WTC11 (cell line): ENCODE measurements around the gene HCN1. TPM values are rescaled to one million over a fixed set of nuclear protein-coding genes. Genes with fewer than 3 reads are reported as not detected.
A peak's percentile ranks its signal among the peaks of the same experiment; 100 is the strongest.

ENCODE experiments used
- ATAC-seq: fragments of 200-7000 bp; cut with Tn5 transposase; 2 replicates; pipeline ENCODE4 v1.10.0; 2021; ENCODE audit warnings: mild to moderate bottlenecking, moderate library complexity
- CTCF ChIA-PET: fragments of 300-600 bp; sonication (Branson Sonifier 250); formaldehyde crosslinking; loops from one replicate; lab custom pipeline; 2021; ENCODE audit warnings: antibody characterized with exemption; lab: Charles Lee
- POLR2A ChIA-PET: fragments of 350-600 bp; sonication (Branson Sonifier 250); formaldehyde crosslinking; loops from one replicate; lab custom pipeline; 2021; ENCODE audit warnings: antibody characterized with exemption; lab: Charles Lee
- DNase-seq: peaks from one replicate; pipeline ENCODE4 v3.0.0; 2021; ENCODE audit warnings: low spot score
- H3K27ac Mint-ChIP-seq: 2 replicates; pipeline ENCODE4 v1.8.0; 2021; ENCODE audit warnings: mixed read lengths
- H3K27me3 Mint-ChIP-seq: 2 replicates; pipeline ENCODE4 v1.8.0; 2021; ENCODE audit warnings: low read depth, mild to moderate bottlenecking, moderate library complexity, mixed read lengths
- H3K36me3 Mint-ChIP-seq: 2 replicates; pipeline ENCODE4 v1.8.0; 2021; ENCODE audit warnings: mixed read lengths
- H3K4me1 Mint-ChIP-seq: 2 replicates; pipeline ENCODE4 v1.8.0; 2022; ENCODE audit warnings: mixed read lengths
- H3K4me3 Mint-ChIP-seq: 2 replicates; pipeline ENCODE4 v1.8.0; 2021; ENCODE audit warnings: mild to moderate bottlenecking, moderate library complexity, mixed read lengths
- H3K9me3 Mint-ChIP-seq: 2 replicates; pipeline ENCODE4 v1.8.0; 2021; ENCODE audit warnings: mixed read lengths
- ELF4 ChIP-seq: sonication (generic); formaldehyde crosslinking; IDR thresholded peaks from 2 replicates; pipeline ENCODE4 v1.8.1; 2022; ENCODE audit warnings: low read depth, mild to moderate bottlenecking, moderate library complexity, missing genetic modification reagents
- EMX1 ChIP-seq: fragments of 250-450 bp; sonication (Bioruptor Pico); IDR thresholded peaks from 2 replicates; pipeline ENCODE4 v1.8.0; 2021; ENCODE audit warnings: mild to moderate bottlenecking
- MXD4 ChIP-seq: fragments of 250-450 bp; sonication (Bioruptor Pico); IDR thresholded peaks from 2 replicates; pipeline ENCODE4 v1.8.0; 2021; ENCODE audit warnings: mild to moderate bottlenecking, moderate library complexity, borderline replicate concordance
- NFATC4 ChIP-seq: fragments of 250-450 bp; sonication (Bioruptor Pico); IDR thresholded peaks from 2 replicates; pipeline ENCODE4 v1.9.0; 2021; ENCODE audit warnings: mild to moderate bottlenecking
- SMAD3 ChIP-seq: sonication (generic); formaldehyde crosslinking; IDR thresholded peaks from 2 replicates; pipeline ENCODE4 v1.8.0; 2022; ENCODE audit warnings: missing genetic modification reagents, mild to moderate bottlenecking, borderline replicate concordance
- TEAD4 ChIP-seq: sonication (generic); formaldehyde crosslinking; IDR thresholded peaks from 2 replicates; pipeline ENCODE4 v1.8.0; 2022; ENCODE audit warnings: mild to moderate bottlenecking, missing genetic modification reagents
- ZNF121 ChIP-seq: sonication (generic); formaldehyde crosslinking; IDR thresholded peaks from 2 replicates; pipeline ENCODE4 v1.8.0; 2023; ENCODE audit warnings: missing genetic modification reagents
- ZNF219 ChIP-seq: sonication (generic); formaldehyde crosslinking; IDR thresholded peaks from 2 replicates; pipeline ENCODE4 v1.8.0; 2023; ENCODE audit warnings: missing genetic modification reagents, mild to moderate bottlenecking, borderline replicate concordance
- ZNF423 ChIP-seq: fragments of 250-450 bp; sonication (Bioruptor Pico); IDR thresholded peaks from 2 replicates; pipeline ENCODE4 v2.1.2; 2022; ENCODE audit warnings: mild to moderate bottlenecking, moderate library complexity
- ZNF671 ChIP-seq: fragments of 250-450 bp; sonication (Bioruptor Pico); IDR thresholded peaks from 2 replicates; pipeline ENCODE4 v1.8.0; 2021; ENCODE audit warnings: mild to moderate bottlenecking
- total RNA-seq: library from RNA; stranded (reverse); gene quantifications from 3 replicates; pipeline ENCODE4 v1.2.3, GENCODE V29; 2021
- TF ChIP-seq, protein P1 (sequence below): sonication (generic); formaldehyde crosslinking; IDR thresholded peaks from 2 replicates; pipeline ENCODE4 v1.8.0; 2022; ENCODE audit warnings: mild to moderate bottlenecking, missing genetic modification reagents
- TF ChIP-seq, protein P2 (sequence below): sonication (generic); formaldehyde crosslinking; IDR thresholded peaks from 2 replicates; pipeline ENCODE4 v1.8.0; 2022; ENCODE audit warnings: missing genetic modification reagents
- TF ChIP-seq, protein P3 (sequence below): sonication (generic); formaldehyde crosslinking; IDR thresholded peaks from 2 replicates; pipeline ENCODE4 v1.8.1; 2022; ENCODE audit warnings: missing genetic modification reagents, borderline replicate concordance
- TF ChIP-seq, protein P4 (sequence below): sonication (generic); formaldehyde crosslinking; IDR thresholded peaks from 2 replicates; pipeline ENCODE4 v1.8.0; 2022; ENCODE audit warnings: mild to moderate bottlenecking, missing genetic modification reagents
- TF ChIP-seq, protein P5 (sequence below): fragments of 250-450 bp; sonication (Bioruptor Pico); conservative IDR thresholded peaks from 2 replicates; pipeline ENCODE4 v1.9.0; 2021; ENCODE audit warnings: mild to moderate bottlenecking
- TF ChIP-seq, protein P6 (sequence below): sonication (generic); formaldehyde crosslinking; conservative IDR thresholded peaks from 2 replicates; pipeline ENCODE4 v1.8.1; 2022; ENCODE audit warnings: mild to moderate bottlenecking, missing genetic modification reagents

Gene HCN1
- total RNA-seq, 1 experiment from 2014 or later = 2.2 TPM

DNA sequence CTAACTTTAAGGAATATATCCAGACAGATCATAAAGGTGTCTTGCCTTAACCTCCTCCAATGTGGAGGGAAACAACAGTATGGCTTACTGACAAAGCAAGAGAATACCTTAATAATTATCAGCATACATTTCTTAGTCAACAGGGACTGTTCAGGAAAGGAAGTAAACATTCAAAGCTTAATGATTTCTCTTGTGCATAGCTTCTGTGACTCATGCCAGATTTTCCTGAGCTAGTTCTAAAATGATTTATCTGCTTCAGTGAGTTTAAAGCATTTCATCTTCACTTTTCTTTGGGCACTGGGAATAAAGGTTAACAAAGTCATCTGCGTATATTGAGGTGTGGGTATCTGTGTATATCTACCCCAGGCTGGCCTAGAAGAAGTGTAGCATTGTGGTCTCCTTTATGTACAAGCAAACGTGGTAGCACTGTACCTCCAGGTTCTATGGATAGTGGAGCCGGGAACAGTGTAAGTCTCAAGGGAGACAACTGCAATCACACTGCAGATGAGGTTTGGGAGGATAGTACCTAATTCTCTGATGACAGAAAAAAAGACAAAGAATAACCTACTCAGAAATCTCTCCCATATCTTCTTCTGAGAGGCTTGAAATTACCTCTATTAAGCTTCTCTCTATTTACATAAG lies 284.1 kb downstream of the HCN1 start:
- H3K36me3 Mint-ChIP-seq = no peaks in the 10 kb centered on the region
- ATAC-seq (peak; percentile 57), DNase-seq (no peak)
- no peak overlapping the region for H3K4me3 Mint-ChIP-seq
- TF ChIP-seq, protein P1, sequence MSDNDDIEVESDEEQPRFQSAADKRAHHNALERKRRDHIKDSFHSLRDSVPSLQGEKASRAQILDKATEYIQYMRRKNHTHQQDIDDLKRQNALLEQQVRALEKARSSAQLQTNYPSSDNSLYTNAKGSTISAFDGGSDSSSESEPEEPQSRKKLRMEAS = no peak
- no peak for TF ChIP-seq ZNF423
- TF ChIP-seq, protein P2, sequence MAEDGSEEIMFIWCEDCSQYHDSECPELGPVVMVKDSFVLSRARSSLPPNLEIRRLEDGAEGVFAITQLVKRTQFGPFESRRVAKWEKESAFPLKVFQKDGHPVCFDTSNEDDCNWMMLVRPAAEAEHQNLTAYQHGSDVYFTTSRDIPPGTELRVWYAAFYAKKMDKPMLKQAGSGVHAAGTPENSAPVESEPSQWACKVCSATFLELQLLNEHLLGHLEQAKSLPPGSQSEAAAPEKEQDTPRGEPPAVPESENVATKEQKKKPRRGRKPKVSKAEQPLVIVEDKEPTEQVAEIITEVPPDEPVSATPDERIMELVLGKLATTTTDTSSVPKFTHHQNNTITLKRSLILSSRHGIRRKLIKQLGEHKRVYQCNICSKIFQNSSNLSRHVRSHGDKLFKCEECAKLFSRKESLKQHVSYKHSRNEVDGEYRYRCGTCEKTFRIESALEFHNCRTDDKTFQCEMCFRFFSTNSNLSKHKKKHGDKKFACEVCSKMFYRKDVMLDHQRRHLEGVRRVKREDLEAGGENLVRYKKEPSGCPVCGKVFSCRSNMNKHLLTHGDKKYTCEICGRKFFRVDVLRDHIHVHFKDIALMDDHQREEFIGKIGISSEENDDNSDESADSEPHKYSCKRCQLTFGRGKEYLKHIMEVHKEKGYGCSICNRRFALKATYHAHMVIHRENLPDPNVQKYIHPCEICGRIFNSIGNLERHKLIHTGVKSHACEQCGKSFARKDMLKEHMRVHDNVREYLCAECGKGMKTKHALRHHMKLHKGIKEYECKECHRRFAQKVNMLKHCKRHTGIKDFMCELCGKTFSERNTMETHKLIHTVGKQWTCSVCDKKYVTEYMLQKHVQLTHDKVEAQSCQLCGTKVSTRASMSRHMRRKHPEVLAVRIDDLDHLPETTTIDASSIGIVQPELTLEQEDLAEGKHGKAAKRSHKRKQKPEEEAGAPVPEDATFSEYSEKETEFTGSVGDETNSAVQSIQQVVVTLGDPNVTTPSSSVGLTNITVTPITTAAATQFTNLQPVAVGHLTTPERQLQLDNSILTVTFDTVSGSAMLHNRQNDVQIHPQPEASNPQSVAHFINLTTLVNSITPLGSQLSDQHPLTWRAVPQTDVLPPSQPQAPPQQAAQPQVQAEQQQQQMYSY (CRISPR knock-in tag) = no peak
- no peak for TF ChIP-seq ZNF219 (CRISPR knock-in tag)
- no peak for TF ChIP-seq NFATC4
- TF ChIP-seq TEAD4 (CRISPR knock-in tag) = no peak
- TF ChIP-seq MXD4 (CRISPR knock-in tag) = no peak
- TF ChIP-seq, protein P3, sequence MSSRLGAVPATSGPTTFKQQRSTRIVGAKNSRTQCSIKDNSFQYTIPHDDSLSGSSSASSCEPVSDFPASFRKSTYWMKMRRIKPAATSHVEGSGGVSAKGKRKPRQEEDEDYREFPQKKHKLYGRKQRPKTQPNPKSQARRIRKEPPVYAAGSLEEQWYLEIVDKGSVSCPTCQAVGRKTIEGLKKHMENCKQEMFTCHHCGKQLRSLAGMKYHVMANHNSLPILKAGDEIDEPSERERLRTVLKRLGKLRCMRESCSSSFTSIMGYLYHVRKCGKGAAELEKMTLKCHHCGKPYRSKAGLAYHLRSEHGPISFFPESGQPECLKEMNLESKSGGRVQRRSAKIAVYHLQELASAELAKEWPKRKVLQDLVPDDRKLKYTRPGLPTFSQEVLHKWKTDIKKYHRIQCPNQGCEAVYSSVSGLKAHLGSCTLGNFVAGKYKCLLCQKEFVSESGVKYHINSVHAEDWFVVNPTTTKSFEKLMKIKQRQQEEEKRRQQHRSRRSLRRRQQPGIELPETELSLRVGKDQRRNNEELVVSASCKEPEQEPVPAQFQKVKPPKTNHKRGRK (CRISPR knock-in tag) = no peak
- no peak for TF ChIP-seq SMAD3 (CRISPR knock-in tag)
- TF ChIP-seq ELF4 = no peak
- TF ChIP-seq EMX1 (CRISPR knock-in tag) = no peak
- TF ChIP-seq ZNF671 (CRISPR knock-in tag) = no peak
- TF ChIP-seq, protein P4, sequence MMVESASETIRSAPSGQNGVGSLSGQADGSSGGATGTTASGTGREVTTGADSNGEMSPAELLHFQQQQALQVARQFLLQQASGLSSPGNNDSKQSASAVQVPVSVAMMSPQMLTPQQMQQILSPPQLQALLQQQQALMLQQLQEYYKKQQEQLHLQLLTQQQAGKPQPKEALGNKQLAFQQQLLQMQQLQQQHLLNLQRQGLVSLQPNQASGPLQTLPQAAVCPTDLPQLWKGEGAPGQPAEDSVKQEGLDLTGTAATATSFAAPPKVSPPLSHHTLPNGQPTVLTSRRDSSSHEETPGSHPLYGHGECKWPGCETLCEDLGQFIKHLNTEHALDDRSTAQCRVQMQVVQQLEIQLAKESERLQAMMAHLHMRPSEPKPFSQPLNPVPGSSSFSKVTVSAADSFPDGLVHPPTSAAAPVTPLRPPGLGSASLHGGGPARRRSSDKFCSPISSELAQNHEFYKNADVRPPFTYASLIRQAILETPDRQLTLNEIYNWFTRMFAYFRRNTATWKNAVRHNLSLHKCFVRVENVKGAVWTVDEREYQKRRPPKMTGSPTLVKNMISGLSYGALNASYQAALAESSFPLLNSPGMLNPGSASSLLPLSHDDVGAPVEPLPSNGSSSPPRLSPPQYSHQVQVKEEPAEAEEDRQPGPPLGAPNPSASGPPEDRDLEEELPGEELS (CRISPR knock-in tag) = no peak
- TF ChIP-seq ZNF121 (CRISPR knock-in tag) = no peak
- TF ChIP-seq, protein P5, sequence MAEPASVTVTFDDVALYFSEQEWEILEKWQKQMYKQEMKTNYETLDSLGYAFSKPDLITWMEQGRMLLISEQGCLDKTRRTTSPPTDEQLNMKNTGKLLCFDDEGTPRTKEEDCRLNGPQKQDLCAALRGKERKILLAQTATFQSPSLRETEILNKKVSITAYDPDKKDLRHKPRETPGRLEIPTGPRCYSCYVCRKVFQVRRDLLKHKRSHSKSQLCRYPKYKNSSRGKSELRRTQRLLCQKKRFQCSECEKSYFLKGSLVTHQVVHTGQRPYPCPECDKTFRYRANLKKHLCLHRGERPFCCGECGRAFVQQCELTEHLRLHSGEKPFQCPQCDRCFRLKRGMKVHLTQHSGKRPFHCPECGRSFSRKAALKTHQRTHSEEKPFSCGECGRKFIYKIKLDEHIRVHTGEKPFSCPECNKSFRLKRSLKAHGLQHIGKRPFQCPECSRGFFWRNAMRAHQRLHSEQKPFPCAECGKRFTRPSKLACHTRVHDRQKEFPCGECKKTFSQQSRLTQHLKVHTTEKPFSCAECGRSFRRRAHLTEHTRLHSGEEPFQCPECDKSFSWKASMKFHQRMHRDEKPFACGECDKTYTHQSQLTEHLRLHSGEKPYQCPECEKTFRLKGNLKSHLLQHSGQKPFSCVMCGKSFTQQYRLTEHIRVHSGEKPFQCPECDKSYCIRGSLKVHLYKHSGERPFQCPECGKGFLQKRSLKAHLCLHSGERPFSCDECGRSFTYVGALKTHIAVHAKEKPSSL (CRISPR knock-in tag) = no peak
- TF ChIP-seq, protein P6, sequence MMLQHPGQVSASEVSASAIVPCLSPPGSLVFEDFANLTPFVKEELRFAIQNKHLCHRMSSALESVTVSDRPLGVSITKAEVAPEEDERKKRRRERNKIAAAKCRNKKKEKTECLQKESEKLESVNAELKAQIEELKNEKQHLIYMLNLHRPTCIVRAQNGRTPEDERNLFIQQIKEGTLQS (CRISPR knock-in tag) = no peak
- H3K27me3 Mint-ChIP-seq = no peaks in the 10 kb centered on the region
- H3K4me1 Mint-ChIP-seq = peaks cover 18% of the 10 kb centered on the region
- H3K9me3 Mint-ChIP-seq = no peaks in the 10 kb centered on the region
- ChIA-PET CTCF (no interaction called here), POLR2A (no interaction called here)
- no peak overlapping the region for H3K27ac Mint-ChIP-seq
